SIG-M5 treated with dmso at 0.1 percent for 504 hours (cell line): ENCODE results near the gene MARCHF3.

Source experiments
- DNase-seq: peaks from one replicate; lab custom pipeline; 2025; ENCODE audit not compliant: unreplicated experiment; lab: John Stamatoyannopoulos, UW

MARCHF3 gene

DNA sequence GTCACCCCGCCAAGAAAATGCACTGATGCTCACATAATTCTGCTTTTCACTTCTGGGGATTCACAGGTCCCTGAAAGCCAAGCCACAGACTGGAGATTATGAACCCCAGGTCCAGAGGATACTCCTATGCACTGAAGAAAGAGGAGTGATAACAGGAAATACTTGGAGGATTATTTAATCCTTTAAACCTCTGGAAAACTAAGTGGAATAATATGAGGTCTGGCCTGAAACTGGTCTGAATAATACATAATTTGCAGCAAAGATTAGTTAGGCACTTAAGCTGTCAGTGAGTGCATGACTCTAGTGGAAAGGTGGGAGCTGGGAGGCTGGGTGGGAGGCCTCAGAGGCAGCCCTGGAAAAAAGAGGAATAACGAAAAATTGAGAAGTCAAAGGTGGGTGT lies 45.7 kb downstream of the MARCHF3 start:
- DNase-seq: no peak

GRCh38 chr5:126983874-126984266 lies 46.5 kb downstream of the MARCHF3 start:
- no peak for DNase-seq

- DNase-seq: no peak
Observed at GRCh38 chr5:126982926-126983873, 47.2 kb downstream of the MARCHF3 start.

GRCh38 chr5:126982202-126982601 lies 48.2 kb downstream of the MARCHF3 start:
- DNase-seq: no peak

GRCh38 chr5:126981701-126982100 lies 48.7 kb downstream of the MARCHF3 start:
- no peak for DNase-seq

DNA sequence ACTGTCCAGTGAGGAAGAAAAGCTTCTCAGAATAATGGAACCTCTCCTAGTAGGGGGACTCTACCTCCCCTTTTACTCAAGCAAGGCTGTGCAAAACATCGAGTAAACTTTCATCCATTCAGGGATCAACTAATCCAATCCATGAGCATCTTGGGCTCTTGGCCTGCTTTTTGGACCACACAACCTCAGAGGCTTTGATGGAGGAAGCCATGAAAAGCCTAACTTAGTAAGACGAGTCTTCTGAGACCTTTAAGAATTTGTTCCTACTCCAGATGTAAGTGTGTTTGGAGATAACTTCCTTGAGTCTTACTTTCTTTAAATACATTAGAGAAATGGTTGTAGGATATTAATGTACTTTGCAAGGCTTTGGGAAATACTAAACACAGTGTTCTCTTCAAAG lies 49.1 kb downstream of the MARCHF3 start:
- no peak for DNase-seq

- no peak for DNase-seq
Observed at GRCh38 chr5:126978258-126978657, 52.1 kb downstream of the MARCHF3 start.

DNA sequence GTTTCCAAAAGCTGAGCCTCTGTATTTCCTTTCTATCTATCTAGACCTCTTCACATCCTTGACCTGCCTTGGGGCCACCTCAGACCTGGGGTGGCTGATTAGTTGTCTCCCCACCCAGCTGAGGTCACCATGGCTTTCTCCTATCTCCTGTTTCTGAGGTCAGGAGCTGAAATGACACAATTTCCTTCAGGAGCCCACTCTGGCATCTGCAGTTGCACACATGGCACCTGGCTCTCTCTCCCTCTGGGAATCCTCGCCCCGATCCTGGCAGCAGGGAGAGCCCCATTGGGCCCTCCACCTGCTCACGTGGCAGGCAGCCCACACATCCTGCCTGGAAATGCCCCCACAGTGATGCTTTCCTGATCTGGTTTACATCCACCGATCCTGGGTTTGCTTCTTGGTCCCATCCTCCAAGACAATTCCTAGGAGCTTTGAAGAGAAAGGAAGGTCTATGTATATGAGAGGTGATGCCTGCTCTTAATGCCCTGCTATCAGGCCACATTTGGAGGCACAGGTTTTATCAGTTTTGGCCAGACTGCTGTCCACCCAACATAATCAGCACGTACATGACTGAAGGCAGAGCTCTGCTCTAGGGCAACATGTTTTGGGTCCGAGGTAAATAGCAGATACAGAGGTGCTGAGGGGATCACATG lies 53.7 kb downstream of the MARCHF3 start:
- DNase-seq: no peak

- no peak for DNase-seq
Observed at GRCh38 chr5:126975796-126976195, 54.6 kb downstream of the MARCHF3 start.

DNA sequence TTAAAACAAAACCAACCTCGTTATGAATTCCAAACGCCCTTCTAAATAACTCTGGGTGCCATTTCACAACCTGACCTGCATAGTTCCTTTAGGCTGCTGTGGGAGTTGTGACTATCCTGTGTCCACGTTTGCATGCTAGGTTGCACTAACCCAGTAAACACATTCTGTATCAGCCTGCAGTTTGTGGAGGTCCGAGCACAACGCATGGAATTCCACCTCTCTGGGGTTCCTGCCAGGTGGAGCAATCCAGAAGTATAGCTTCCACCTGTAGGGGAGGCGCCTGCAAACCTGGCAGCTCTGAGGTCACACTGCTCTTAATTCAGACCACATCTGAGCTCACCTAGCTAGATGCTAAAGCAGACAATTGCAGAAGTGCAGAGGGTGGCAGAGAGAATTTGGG lies 57.2 kb downstream of the MARCHF3 start:
- no peak for DNase-seq

DNA sequence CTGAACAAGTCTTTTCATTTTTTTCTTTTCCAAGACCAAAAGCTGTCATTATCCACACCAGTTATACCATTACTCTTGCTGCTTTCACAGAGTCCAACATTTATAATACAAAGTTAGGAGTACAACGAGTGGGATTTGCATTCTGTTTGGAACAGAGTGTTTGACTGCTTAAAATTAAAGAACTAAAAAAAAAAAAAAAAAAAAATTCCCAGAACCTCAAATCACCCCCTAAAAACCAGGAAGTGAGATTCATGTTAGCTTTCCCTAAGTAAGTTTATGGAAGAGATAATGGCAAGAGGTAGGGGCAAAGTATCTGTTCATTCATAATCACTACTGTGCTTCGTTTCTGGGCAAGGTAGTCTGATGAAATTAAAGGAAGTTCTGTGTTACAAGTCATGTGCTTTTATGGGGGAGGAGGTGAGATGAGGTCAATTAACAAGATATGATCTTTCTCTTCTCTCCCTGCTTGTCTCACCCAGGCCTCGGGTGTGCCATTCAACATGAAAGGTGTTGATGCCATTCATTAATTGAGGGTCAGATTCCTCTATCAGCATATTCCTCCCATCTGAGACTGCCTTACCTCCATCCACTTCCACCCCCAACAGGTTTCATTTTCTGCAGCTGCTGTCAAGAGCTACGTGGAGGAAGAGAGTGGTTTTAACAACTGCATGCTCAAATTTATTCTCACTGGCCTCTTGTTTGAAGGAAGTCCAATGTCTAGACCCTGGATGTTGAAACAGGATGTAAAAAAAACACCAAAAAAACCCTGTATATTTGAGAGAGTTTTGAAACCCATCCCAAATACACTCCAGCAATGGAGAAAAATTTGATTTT lies 58.1 kb downstream of the MARCHF3 start:
- DNase-seq: peak; percentile 89

DNA sequence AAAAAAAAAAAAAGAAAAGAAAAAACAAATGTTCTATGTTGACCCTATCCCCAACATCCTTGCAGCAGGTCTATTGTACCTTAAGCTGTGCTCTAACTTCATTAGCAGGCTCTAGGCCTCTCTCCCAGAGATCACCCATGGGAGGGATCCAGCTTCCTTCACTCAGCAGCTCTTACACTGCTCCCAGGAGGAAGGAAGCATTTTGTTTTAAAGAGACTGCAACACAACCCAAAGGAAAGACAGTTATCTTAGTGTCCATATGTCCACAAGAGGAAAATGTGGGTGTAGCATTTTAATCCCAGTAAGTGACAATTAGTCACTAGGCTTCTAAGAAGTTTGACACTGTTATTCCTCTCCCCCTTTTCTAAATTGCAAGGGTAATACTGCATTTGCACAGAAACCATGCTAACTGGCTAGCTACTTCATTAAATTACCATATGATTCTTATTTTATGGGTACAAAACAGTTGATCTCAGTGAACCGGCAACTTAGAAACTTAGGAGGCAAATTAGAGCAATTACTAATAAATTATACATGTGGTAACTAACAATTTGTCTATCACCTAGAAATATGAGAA lies 58.8 kb downstream of the MARCHF3 start:
- no peak for DNase-seq

- DNase-seq: no peak
Observed at GRCh38 chr5:126970517-126971017, 59.8 kb downstream of the MARCHF3 start.

GRCh38 chr5:126969548-126969947 lies 60.8 kb downstream of the MARCHF3 start:
- DNase-seq: no peak

DNA sequence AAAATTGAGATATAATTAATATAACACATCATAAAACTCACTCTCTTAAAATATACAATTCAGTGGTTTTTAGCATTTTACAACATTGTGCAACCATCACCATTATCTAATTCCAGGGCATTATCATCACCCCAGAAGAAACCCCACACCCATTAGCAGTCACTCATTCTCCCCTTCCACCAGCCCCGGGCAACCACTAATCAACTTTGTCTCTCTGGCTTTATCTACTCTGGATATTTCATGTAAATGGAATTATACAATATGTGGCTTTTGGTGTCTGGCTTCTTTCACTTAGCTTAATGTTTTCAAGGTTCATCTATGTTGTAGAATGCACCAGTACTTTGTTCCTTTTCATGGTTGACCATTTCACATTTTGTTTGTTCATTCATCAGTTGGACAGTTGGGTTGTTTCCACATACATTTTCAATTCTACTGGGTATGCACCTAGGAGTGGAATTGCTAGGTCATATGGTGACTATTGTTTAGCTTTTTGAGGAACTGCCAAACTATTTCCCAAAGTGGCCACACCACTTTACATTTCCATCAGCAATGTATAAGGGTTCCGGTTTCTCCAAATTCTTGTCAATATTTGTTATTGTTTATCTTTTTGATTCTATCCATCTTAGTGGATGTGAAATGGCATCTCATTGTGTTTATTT lies 62.4 kb downstream of the MARCHF3 start:
- DNase-seq: no peak

DNA sequence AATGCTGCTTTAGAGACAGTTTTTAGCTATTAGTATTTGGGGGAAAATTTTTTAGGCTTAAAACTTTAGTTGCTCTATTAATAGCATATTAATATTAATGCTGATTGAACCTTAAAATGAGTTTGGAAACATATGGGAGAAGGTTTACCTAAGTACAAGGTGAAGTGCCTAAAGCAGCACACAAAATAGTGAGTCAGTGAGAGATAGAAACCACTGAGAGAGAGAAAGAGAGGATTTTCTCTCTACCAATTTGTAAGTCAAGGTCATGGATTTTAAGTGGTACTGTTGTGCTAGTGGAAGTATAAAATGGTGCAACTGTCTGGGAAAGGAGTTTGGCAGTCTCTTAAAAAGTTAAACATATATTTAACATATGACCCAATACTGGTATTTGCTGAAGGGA lies 64.9 kb downstream of the MARCHF3 start:
- DNase-seq: no peak

- peak; percentile 49 for DNase-seq
Observed at GRCh38 chr5:126965061-126965475, 65.3 kb downstream of the MARCHF3 start.

GRCh38 chr5:126963822-126964375 lies 66.5 kb downstream of the MARCHF3 start:
- no peak for DNase-seq

DNA sequence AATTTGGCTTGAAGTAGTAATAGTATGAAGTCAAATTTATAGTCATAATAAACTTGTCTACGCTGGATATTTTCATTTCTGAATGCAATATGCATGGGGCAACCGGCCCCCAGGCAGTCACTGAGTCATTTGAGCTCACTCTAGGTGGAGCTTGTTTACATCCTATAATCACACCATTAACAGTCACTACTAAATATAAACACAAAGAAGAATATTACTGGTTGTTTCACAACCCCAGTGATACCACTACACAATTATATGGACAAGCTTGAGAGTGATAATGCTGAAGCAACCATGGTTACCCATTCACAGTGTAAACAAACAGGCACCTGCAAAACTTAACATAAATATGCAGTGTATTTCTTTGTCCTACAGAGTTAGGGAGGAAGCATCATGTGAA lies 68.7 kb downstream of the MARCHF3 start:
- DNase-seq: peak; percentile 40

- no peak for DNase-seq
Observed at GRCh38 chr5:126961128-126961527, 69.2 kb downstream of the MARCHF3 start.
